ENCODE results near the gene LAMC2. TPM values are rescaled to one million over a fixed set of nuclear protein-coding genes. Genes with fewer than 3 reads are reported as not detected.
"Not testable (repeated sequence)": the region's sequence is repeated elsewhere in the genome, so short reads cannot be mapped to it uniquely, and the experiment has no call there.

LAMC2 gene
- 2.6 TPM for polyA plus RNA-seq (ENCODE audit: insufficient read length)

DNA sequence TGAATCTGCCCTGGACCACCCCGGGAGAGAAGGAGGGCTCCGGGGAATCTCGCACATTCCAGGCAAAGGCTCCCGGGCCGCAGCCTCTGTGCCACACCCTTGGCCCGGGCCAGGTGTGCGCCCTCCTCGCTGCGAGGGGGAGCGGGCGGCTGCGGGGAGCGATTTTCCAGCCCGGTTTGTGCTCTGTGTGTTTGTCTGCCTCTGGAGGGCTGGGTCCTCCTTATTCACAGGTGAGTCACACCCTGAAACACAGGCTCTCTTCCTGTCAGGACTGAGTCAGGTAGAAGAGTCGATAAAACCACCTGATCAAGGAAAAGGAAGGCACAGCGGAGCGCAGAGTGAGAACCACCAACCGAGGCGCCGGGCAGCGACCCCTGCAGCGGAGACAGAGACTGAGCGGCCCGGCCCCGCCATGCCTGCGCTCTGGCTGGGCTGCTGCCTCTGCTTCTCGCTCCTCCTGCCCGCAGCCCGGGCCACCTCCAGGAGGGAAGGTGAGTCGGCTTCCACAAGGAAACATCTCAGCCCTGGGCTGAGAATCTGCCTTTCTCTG, at the start of gene LAMC2:
Gene LAMC2, plus strand, starts transcription at position 324 of the 550 bp plus-strand sequence. Its CDS starts 89 bp downstream, at position 413.
- DNase-seq, result no peak

- no peak for DNase-seq
These were observed 48.3 kb upstream of the LAMC2 start for GRCh38 chr1:183137782-183138181.

DNA sequence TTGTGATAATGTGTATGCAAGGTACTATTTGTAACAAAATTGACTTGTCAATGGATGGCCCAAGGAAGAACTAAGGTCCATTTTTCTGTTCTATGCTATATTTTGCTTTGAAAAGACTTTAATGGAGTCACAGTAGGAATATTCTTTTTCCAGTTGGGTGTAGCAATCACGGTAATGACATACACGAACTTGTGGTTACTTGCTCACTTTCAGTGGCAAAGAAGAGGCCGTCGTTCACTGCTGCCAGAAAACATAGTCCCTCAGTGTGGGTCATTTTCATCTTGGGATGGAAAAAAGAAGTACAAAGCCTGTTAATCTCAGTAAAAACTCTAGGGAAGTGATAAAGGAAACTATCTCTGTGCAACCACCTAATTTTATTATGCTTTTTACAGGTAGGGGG, 47.8 kb upstream of the LAMC2 start:
- no peak for DNase-seq

GRCh38 chr1:183139281-183139942, 46.7 kb upstream of the LAMC2 start:
- no peak for DNase-seq

- no peak for DNase-seq
These were observed 45.4 kb upstream of the LAMC2 start for GRCh38 chr1:183140633-183141032.

DNA sequence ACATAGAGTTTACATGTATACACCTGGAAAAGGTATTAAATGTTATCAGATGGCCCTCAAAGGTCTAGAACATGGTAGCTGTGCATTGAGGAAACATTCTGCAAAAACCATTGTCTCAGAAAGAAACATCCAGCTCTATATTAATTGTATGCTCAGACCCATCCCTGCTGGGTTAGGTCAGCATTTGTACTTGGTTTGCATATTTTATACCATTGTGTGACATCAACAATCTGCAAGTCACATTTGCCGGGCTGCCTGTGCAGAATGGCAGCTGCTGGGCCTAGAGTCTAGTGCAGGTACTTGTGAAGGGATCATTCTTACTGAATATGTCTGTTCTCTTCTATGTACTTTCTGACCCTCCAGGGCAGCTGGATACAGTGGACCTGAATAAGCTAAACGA, 43.9 kb upstream of the LAMC2 start:
- DNase-seq, result no peak

GRCh38 chr1:183143576-183144315, 42.3 kb upstream of the LAMC2 start:
- no peak for DNase-seq

DNA sequence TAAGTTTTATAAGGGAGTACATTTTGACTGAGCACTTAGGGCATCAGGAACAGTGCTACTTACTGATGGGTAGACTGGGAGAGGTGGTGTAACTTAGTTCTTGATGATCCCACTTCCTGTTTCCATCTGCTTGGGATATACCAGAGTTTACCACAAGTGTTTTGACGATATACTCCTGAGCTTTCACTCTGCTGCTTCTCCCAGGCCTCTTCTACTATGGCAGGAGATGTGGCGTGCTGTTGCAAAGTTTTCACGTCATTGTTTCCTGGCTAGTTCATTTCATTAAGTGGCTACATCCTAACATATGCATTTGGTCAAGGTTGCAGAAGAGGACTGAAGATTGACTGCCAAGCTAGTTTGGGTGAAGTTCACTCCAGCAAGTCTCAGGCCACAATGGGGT, 41.3 kb upstream of the LAMC2 start:
- no peak for DNase-seq

GRCh38 chr1:183147735-183148134, 38.3 kb upstream of the LAMC2 start:
- no peak for DNase-seq

DNA sequence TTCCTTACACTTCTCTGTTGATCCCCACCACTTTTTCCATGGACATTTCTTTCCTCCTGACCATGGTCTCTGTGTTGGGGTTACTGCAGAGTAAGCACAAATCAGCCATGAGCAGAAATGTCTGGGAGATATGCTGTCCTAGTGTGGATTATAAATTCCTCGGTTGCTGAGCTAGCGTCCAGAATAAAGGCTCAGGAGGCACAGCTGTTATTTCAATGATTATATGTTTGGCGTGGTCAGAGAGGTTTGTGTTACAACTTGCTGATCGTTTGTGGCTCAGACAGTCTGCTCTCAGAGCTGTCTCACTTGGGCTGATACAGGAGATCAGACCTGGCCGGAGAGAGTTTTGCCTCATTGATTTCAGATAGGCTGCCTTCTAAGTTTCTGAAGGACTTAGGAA, 37.5 kb upstream of the LAMC2 start:
- DNase-seq, result peak; percentile 68

- DNase-seq, result no peak
These were observed 36.8 kb upstream of the LAMC2 start for GRCh38 chr1:183149273-183149672.

DNA sequence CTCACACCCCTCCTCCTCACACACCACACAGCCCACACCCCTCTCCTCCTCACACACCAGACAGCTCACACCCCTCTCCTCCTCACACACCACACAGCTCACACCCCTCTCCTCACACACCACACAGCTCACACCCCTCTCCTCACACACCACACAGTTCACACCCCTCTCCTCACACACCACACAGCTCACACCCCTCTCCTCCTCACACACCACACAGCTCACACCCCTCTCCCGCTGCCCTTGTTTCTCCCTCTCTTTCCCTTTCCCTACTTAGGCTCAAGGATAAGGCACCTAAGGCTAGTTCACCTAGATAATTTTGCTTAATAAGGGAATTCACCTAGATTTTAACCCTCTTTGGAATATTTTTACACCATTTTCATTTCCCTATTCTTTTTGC, 36.0 kb upstream of the LAMC2 start:
- DNase-seq, result not testable (repeated sequence)

GRCh38 chr1:183150445-183150844, 35.6 kb upstream of the LAMC2 start:
- no peak for DNase-seq

DNA sequence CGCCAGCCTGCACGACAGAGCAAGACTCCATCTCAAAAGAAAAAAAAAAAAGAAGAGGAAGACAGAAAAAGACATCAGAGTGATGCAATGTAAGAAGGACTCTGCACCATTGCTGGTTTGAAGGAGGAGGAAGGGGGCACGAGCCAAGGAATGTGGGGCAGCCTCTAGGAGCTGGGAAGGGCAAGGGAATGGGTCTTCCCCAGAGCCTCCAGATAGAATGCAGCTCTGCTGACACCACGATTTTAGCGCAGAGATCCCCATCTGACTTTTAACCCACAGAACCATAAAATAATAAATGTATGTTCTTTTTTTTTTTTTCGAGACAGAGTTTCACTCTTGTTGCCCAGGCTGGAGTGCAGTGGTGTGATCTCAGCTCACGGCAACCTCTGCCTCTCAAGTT, 33.9 kb upstream of the LAMC2 start:
- no peak for DNase-seq

DNA sequence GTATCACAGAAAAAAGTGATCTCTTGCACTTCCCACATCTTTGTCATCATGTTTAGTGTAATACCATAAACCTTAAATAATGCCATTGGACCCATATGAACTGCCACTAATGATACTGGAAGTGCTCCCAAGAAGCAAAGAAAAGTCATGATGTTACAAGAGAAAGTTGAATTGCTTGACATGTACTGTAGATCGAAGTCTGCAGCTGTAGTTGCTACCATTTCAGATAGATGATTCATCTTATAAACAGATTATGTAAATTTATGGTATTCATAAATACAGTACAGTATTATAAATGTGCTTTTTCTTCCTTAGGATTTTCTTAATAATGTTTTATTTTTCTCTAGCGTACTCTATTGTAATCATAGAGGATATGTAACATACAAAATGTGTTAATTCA, 30.1 kb upstream of the LAMC2 start:
- no peak for DNase-seq

- DNase-seq, result no peak
These were observed 26.1 kb upstream of the LAMC2 start for GRCh38 chr1:183159960-183160359.

DNA sequence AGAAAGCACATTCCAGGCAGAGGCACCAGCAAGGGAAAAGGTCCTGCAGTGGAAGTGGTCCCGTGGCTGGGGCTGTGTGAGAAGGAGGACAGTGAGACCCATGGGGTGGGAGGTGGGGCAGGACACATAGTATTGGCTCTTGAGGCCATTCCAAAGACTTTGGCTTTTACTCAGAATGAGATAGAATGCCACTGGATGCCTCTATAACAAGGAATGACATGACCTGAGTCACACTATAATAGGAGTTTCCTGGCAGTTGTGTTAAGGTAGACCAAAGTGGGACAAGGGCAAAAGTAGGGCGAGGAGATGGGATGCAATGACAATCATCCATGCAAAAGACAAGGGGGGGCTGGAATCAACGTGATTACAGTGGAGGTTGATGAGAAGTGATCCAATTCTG, 24.7 kb upstream of the LAMC2 start:
- no peak for DNase-seq

DNA sequence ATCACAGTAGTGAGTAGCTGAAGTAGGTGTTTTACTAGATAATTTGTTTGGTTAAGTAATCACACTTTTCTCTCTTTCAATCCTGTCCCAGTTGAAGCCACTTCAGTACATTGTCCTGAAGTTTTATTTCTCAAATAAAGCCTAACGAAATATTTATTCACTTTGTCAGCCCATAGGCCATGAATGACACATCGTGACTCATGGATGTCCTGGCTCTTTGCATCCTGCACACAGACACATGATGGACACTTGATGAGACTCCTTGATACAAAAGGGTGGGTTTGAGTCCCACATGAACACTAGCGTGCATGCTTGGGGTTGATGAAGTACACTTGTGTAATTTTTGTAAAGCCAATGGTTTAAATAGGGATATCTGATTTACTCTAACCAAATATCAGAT, 22.7 kb upstream of the LAMC2 start:
- no peak for DNase-seq

GRCh38 chr1:183164340-183164739, 21.7 kb upstream of the LAMC2 start:
- DNase-seq, result no peak

- DNase-seq, result no peak
These were observed 21.1 kb upstream of the LAMC2 start for GRCh38 chr1:183164963-183165362.

- DNase-seq, result no peak
These were observed 20.6 kb upstream of the LAMC2 start for GRCh38 chr1:183165456-183165855.

GRCh38 chr1:183166454-183166853, 19.6 kb upstream of the LAMC2 start:
- no peak for DNase-seq

DNA sequence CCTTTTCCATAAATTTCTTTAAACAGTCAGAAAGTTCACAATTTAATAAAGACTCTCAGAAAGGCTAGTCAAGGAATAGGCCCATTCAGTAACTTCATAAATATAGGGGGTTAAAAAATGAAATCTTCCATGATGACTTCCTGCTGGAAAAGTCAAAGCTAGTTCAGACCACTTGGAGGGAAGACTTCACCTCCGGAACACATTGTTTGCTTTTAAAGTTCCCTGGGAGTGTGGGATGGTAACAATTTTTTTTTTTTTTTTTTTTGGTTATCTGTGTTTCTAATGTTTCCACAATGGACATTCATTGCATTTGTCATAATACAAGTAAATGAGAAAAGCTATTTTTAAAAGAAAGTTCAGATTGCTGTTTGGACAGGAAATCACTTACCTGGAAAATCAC, 18.4 kb upstream of the LAMC2 start:
- no peak for DNase-seq

DNA sequence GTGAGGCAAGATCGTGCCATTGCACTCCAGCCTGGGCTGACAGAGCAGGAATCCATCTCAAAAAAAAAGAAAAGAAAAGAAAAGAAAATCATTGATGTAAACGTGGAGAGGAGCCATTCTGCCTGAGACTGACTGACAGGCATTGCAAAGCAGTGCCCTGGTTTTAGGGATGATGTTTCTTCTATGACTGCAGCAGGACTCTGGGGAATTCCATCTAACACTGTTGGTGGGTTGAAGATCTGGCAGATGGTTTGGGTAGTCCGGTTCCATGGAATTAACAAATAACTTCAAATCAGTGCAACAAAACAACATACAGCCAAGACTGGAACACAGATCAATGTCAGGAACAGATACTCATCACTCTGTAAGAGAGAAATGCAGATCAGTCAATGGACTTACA, 17.8 kb upstream of the LAMC2 start:
- no peak for DNase-seq

Measured in hindlimb muscle (tissue), 1 donor.